Naive thymus-derived CD4-positive, alpha-beta T cell (primary cell): ENCODE data around the gene ELMO1. TPM values are rescaled to one million over a fixed set of nuclear protein-coding genes. Genes with fewer than 3 reads are reported as not detected.
A peak's percentile ranks its signal among the peaks of the same experiment; 100 is the strongest.

Experiments
- ATAC-seq: fragments of 150-1000 bp; cut with Tn5 transposase; 2 replicates; pipeline ENCODE4 v1.10.0; 2021; ENCODE audit warnings: mild to moderate bottlenecking, moderate library complexity
- CTCF ChIA-PET: fragments of 350-600 bp; sonication (Branson Sonifier 250); formaldehyde crosslinking; loops from one replicate; lab custom pipeline; 2021; ENCODE audit warnings: antibody characterized with exemption; lab: Charles Lee
- POLR2A ChIA-PET: fragments of 350-600 bp; sonication (Branson Sonifier 250); formaldehyde crosslinking; loops from one replicate; lab custom pipeline; 2021; ENCODE audit warnings: antibody characterized with exemption, inconsistent platforms; lab: Charles Lee
- DNase-seq, 9 donors: peaks; one replicate each; pipeline versions ENCODE4 v3.0.0 to v3.0.0-alpha.2; 2020 to 2022; ENCODE audit warnings: mixed read lengths in 1 of 9
- H3K27ac ChIP-seq: one replicate; pipeline ENCODE4 v1.7.0; 2013; ENCODE audit warnings: mild to moderate bottlenecking, low read depth, low read length, moderate library complexity
- H3K27me3 ChIP-seq, 2 donors: one replicate each; pipeline ENCODE4 v1.7.0; 2013; ENCODE audit warnings: low read length in 2 of 2, mild to moderate bottlenecking in 2 of 2, moderate library complexity in 2 of 2; ENCODE audit not compliant: control insufficient read depth in 2 of 2, insufficient read depth in 2 of 2
- H3K36me3 ChIP-seq, 3 experiments: 1 replicate in 2 of 3; 2 replicates in 1 of 3; pipeline ENCODE4 v1.7.0; 2013; ENCODE audit warnings: low read length in 3 of 3, mild to moderate bottlenecking in 3 of 3, moderate library complexity in 1 of 3; ENCODE audit not compliant: insufficient read depth in 3 of 3, control insufficient read depth in 2 of 3
- H3K4me1 ChIP-seq, 2 donors: one replicate each; pipeline ENCODE4 v1.7.0; 2013; ENCODE audit warnings: low read length in 2 of 2, mild to moderate bottlenecking in 2 of 2, moderate library complexity in 1 of 2; ENCODE audit not compliant: control insufficient read depth in 2 of 2, insufficient read depth in 2 of 2
- H3K4me3 ChIP-seq: 2 replicates; pipeline ENCODE4 v1.7.0; 2013; ENCODE audit warnings: mild to moderate bottlenecking, low read length
- H3K9me3 ChIP-seq, 3 experiments: 1 replicate in 2 of 3; 2 replicates in 1 of 3; pipeline ENCODE4 v1.7.0; 2013; ENCODE audit warnings: low read length in 3 of 3; ENCODE audit not compliant: control insufficient read depth in 2 of 3
- H3K27ac Mint-ChIP-seq, 9 donors: one replicate each; pipeline ENCODE4 v1.8.0; 2020 to 2022; ENCODE audit warnings: mixed read lengths in 9 of 9, mild to moderate bottlenecking in 8 of 9, moderate library complexity in 5 of 9, inconsistent platforms in 2 of 9
- H3K27me3 Mint-ChIP-seq, 5 donors: one replicate each; pipeline ENCODE4 v1.8.0; 2021 to 2022; ENCODE audit warnings: mixed read lengths in 5 of 5, mild to moderate bottlenecking in 1 of 5
- H3K36me3 Mint-ChIP-seq, 5 donors: one replicate each; pipeline ENCODE4 v1.8.0; 2020 to 2022; ENCODE audit warnings: mixed read lengths in 5 of 5, mild to moderate bottlenecking in 3 of 5, inconsistent platforms in 1 of 5
- H3K4me1 Mint-ChIP-seq, 7 donors: one replicate each; pipeline ENCODE4 v1.8.0; 2020 to 2022; ENCODE audit warnings: mixed read lengths in 7 of 7, mild to moderate bottlenecking in 3 of 7, inconsistent platforms in 1 of 7
- H3K4me3 Mint-ChIP-seq, 10 donors: one replicate each; pipeline ENCODE4 v1.8.0; 2020 to 2022; ENCODE audit warnings: mild to moderate bottlenecking in 10 of 10, mixed read lengths in 10 of 10, moderate library complexity in 6 of 10, inconsistent platforms in 2 of 10
- H3K9me3 Mint-ChIP-seq, 11 donors: one replicate each; pipeline ENCODE4 v1.8.0; 2020 to 2022; ENCODE audit warnings: mixed read lengths in 11 of 11, mild to moderate bottlenecking in 4 of 11, inconsistent platforms in 1 of 11, moderate library complexity in 1 of 11
- intact Hi-C, 2 donors: fragments of 100-400 bp; cut with micrococcal nuclease; formaldehyde crosslinking; loops; one replicate each; pipeline ENCODE4 v1.15.1; 2023
- polyA plus RNA-seq, 2 donors: library from polyadenylated mRNA; unstranded; fragments of 300-500 nt; fragmentation: Illumina TruSeq; gene quantifications; one replicate each; pipeline ENCODE4 v1.2.3, GENCODE V29; 2021
- total RNA-seq, 6 experiments: library from RNA in 5 of 6; stranded (reverse) in 5 of 6; gene quantifications; 1 replicate in 5 of 6; 2 replicates in 1 of 6; pipeline ENCODE4 v1.2.3 and lab custom pipeline; 2021 to 2026

Gene ELMO1
- total and polyA plus RNA-seq, 7 experiments from 2014 or later: 63.6 to 160 (median 124) TPM

DNA sequence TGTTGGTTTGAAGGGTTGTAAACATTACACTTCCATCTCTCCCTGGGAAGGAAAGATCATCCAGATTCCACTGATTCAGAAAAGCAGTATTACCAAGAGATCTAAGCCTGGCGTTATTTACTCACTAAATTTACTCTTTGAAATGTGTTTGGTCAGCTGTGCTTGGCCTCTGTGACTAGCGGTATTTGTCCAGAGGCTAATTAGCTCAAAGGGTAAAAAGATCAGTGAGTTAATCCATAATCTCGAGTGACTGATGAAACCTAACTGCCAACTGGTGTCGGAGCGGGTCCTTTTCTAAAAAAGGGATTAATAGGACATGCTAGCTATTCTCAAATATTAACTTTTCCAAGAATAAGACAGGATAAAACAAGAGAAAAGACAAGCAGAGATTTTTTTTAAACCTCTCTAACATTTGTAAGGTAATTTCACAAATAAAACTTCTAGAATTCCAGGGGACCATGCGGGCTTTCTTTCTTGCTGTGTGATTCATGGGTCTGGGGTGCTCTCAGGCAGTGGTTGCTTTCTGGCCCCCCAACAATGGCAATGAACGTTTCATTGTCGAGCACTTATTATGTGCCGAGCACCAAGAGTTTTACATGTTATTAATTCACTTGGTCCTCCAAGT is 477.0 kb downstream of the ELMO1 start:
- POLR2A ChIA-PET: no interaction called here
- peaks cover 7 to 18% of the 10 kb centered on the region in 2 donors for H3K4me1 ChIP-seq

DNA sequence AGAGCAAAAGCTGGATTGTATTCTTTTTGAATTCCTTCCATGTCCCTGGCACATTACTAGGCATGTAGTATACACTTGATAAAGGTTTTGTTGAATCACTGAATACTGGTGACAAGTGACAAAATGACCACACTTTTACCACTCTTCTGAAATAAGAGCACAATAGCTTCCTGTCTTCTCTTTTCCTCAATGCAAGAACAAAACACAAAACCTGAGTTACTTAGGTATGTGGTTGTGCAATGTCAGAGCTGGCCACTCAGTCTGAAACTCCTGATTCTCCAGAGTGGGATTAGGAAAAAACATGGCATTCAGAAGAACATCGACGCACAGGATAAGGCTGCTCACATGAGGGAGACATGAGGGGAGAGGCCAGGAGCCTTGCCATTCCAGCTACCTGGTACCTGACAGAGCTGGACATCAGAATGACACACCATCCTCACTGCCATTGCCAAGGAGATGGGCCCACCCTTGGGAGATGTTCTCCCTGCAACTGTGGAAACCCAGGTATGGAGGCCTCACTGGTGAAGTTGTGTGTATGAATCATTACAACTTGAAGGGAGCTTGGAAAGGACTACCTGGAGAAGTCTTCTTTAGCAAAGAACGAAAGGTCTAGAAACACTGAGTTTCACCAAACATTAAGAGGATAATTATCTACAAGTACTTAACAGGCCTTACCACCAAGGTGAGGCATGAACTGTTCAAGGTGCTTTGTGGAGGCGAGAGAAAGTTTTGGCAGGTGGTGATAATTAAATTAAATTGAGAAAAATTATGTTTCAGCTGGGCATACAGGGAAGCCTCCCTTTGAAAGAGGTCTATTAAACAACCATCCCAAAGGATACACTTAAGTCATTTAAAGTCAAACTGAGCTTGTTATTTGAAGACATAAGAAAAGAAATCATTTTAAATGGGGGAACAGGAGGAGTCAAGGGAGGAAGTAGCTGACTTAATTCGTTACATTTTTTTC is 477.8 kb downstream of the ELMO1 start:
- intact Hi-C loops: no loop called here
- Histone ChIP-seq H3K27me3 (no peaks in the 10 kb centered on the region), H3K27ac (no peak overlapping the region), H3K36me3 (peaks cover 0 to 7% (median 0%) of the 10 kb centered on the region in 3 experiments), H3K4me1 (peaks cover 7 to 18% of the 10 kb centered on the region in 2 donors), H3K9me3 (no peaks in the 10 kb centered on the region), H3K4me3 (no peak overlapping the region)
- ChIA-PET CTCF (interaction anchor here (1.5 kb wide), 1 partner anchor 9 kb away, joined by 4 read pairs; no protein-coding TSS in a partner anchor), POLR2A (interaction anchor here (0.6 kb wide), 1 partner anchor 20 kb away, joined by 3 read pairs; no protein-coding TSS in a partner anchor)
- ATAC-seq (no peak), DNase-seq (no peak)
- Mint-ChIP-seq H3K27me3 (no peaks in the 10 kb centered on the region), H3K27ac (peak overlapping the region in 6 of 9 donors; percentile 5 to 54 (median 28)), H3K36me3 (peaks cover 6 to 57% (median 45%) of the 10 kb centered on the region in 5 donors), H3K9me3 (peaks cover 0 to 15% (median 1%) of the 10 kb centered on the region in 11 donors), H3K4me1 (peaks cover 24 to 58% (median 42%) of the 10 kb centered on the region in 7 donors), H3K4me3 (peak overlapping the region in 4 of 10 donors; percentile 3 to 17 (median 14))

More for the DNA sequence above, 477.0 kb downstream of the ELMO1 start:
- Histone ChIP-seq H3K9me3 (no peaks in the 10 kb centered on the region), H3K4me3 (no peak overlapping the region), H3K27me3 (no peaks in the 10 kb centered on the region), H3K36me3 (peaks cover 0 to 7% (median 0%) of the 10 kb centered on the region in 3 experiments), H3K27ac (no peak overlapping the region)
- CTCF ChIA-PET: interaction anchor here (1.5 kb wide), 1 partner anchor 8 kb away, joined by 4 read pairs; no protein-coding TSS in a partner anchor
- intact Hi-C loops: no loop called here
- H3K36me3 Mint-ChIP-seq: peaks cover 6 to 56% (median 43%) of the 10 kb centered on the region in 5 donors
- H3K4me3 Mint-ChIP-seq: peak overlapping the region in 1 of 10 donors; percentile 3
- H3K27ac Mint-ChIP-seq: peak overlapping the region in 4 of 9 donors; percentile 1 to 43 (median 20)
- no peak for DNase-seq
- H3K9me3 Mint-ChIP-seq: peaks cover 0 to 11% (median 1%) of the 10 kb centered on the region in 11 donors
- ATAC-seq: no peak
- no peaks in the 10 kb centered on the region for H3K27me3 Mint-ChIP-seq
- peaks cover 24 to 52% (median 45%) of the 10 kb centered on the region in 7 donors for H3K4me1 Mint-ChIP-seq

DNA sequence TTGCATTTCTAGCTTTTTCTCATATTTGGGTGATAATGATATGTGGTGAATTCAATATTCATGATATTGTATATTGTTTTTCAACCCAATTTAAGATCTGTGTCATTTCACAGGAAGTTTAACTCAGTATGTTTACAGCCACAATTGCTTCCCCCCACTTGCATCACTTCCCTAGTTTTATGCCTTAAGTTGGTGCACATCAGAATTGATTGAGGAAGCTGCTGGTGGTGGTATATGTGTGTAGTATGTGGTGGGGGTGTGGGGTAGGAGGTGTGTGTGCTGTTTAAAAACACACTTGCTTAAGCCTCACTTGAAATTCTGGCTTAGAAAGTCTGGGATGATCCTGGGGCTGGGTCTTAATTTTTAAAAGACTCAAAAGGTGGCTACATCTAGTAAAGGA is 479.3 kb downstream of the ELMO1 start:
- Mint-ChIP-seq H3K9me3 (peaks cover 0 to 20% (median 3%) of the 10 kb centered on the region in 11 donors), H3K36me3 (peaks cover 12 to 61% (median 47%) of the 10 kb centered on the region in 5 donors), H3K4me3 (peak overlapping the region in 3 of 10 donors; percentile 29 to 51 (median 36)), H3K4me1 (peaks cover 33 to 65% (median 51%) of the 10 kb centered on the region in 7 donors), H3K27ac (peak overlapping the region in 5 of 9 donors; percentile 12 to 48 (median 34)), H3K27me3 (no peaks in the 10 kb centered on the region)
- Histone ChIP-seq H3K36me3 (peaks cover 0 to 7% (median 0%) of the 10 kb centered on the region in 3 experiments), H3K4me3 (no peak overlapping the region), H3K4me1 (peaks cover 7 to 18% of the 10 kb centered on the region in 2 donors), H3K27me3 (no peaks in the 10 kb centered on the region), H3K9me3 (no peaks in the 10 kb centered on the region), H3K27ac (no peak overlapping the region)
- ChIA-PET CTCF (no interaction called here), POLR2A (no interaction called here)
- intact Hi-C loops: no loop called here
- ATAC-seq (peak; percentile 80), DNase-seq (peak in 4 of 9 donors; percentile 17 to 48 (median 28))

DNA sequence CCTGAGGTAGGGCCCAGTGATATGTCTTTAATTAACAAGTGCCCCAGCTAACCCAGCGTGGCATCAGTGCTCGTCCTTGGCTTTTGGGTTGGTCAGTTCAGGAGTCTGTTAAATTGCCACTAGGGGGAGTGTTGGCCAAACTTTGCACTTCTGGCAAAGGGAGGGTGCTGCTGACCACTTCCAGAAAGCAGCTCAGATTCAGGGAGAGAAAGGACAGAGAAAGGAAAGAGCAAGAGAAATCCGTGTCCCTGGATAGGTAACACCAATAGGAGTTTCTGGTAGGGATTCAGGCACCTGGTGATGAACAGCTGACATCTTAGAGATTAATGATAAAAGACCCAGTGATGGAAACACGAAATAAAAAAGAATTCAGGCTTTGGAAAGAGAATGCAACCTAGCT is 481.3 kb downstream of the ELMO1 start:
- Histone ChIP-seq H3K4me1 (peaks cover 7 to 18% of the 10 kb centered on the region in 2 donors), H3K36me3 (no peaks in the 10 kb centered on the region), H3K9me3 (no peaks in the 10 kb centered on the region), H3K4me3 (no peak overlapping the region), H3K27ac (no peak overlapping the region), H3K27me3 (no peaks in the 10 kb centered on the region)
- intact Hi-C loops: no loop called here
- no peaks in the 10 kb centered on the region for H3K27me3 Mint-ChIP-seq
- peak; percentile 42 for ATAC-seq
- H3K27ac Mint-ChIP-seq: peak overlapping the region in 1 of 9 donors; percentile 30
- H3K4me3 Mint-ChIP-seq: no peak overlapping the region
- H3K9me3 Mint-ChIP-seq: peaks cover 0 to 20% (median 3%) of the 10 kb centered on the region in 11 donors
- H3K36me3 Mint-ChIP-seq: peaks cover 17 to 65% (median 50%) of the 10 kb centered on the region in 5 donors
- DNase-seq: no peak
- POLR2A ChIA-PET: no interaction called here
- peaks cover 36 to 74% (median 49%) of the 10 kb centered on the region in 7 donors for H3K4me1 Mint-ChIP-seq
- CTCF ChIA-PET: interaction anchor here (0.9 to 1.1 kb wide), 2 partner anchors 42 to 233 kb away, joined by 3 read pairs; no protein-coding TSS in a partner anchor

DNA sequence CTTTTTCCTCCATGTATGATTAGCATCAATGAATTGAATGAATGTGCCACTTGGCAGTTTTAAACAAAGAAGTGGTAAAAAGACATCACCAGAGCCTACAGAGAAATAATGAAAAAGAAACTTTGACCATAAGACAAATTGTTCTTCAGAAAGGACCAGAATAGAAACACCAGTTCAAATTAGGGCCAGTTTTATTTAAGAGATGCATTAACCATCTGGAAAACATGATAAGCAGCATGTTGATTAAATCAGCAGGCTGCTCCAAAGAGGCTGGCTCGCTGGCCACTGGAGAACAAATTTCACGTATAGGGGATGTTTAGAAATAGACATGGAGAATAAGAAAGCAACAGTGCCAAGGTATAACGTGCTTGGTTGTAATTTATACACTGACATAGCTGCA is 482.0 kb downstream of the ELMO1 start:
- no peaks in the 10 kb centered on the region for H3K9me3 ChIP-seq
- DNase-seq: no peak
- H3K4me1 ChIP-seq: peaks cover 7 to 18% of the 10 kb centered on the region in 2 donors
- H3K27me3 ChIP-seq: no peaks in the 10 kb centered on the region
- H3K36me3 Mint-ChIP-seq: peaks cover 21 to 64% (median 53%) of the 10 kb centered on the region in 5 donors
- no peak for ATAC-seq
- intact Hi-C loops: no loop called here
- no peak overlapping the region for H3K4me3 Mint-ChIP-seq
- POLR2A ChIA-PET: no interaction called here
- H3K27ac Mint-ChIP-seq: no peak overlapping the region
- peaks cover 0 to 20% (median 3%) of the 10 kb centered on the region in 11 donors for H3K9me3 Mint-ChIP-seq
- no peak overlapping the region for H3K27ac ChIP-seq
- H3K4me1 Mint-ChIP-seq: peaks cover 39 to 72% (median 56%) of the 10 kb centered on the region in 7 donors
- H3K36me3 ChIP-seq: no peaks in the 10 kb centered on the region
- no peak overlapping the region for H3K4me3 ChIP-seq
- CTCF ChIA-PET: interaction anchor here (0.9 kb wide), 1 partner anchor 42 kb away, joined by 3 read pairs; no protein-coding TSS in a partner anchor
- H3K27me3 Mint-ChIP-seq: no peaks in the 10 kb centered on the region

DNA sequence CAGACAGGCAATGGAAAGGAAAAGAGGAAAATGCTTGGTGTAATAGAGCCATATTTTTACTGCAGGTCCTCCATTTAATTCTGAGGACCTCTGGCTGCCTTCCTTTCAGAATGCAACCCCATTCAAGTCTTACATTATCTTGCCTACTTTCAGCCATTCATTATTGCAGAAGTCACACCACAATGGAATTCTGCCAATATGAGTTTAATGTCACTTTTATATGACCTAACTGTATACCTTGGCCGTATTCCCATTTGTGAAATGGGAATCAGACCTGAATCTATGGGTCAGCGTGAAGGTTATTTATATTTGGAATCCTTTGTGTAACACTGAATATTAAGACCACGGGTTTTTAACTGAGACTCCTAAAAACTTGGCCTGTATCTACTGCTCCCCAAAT is 482.6 kb downstream of the ELMO1 start:
- Mint-ChIP-seq H3K27me3 (no peaks in the 10 kb centered on the region), H3K36me3 (peaks cover 15 to 59% (median 49%) of the 10 kb centered on the region in 5 donors), H3K4me1 (peaks cover 33 to 66% (median 52%) of the 10 kb centered on the region in 7 donors), H3K27ac (no peak overlapping the region), H3K4me3 (no peak overlapping the region), H3K9me3 (peaks cover 0 to 21% (median 3%) of the 10 kb centered on the region in 11 donors)
- DNase-seq (no peak), ATAC-seq (no peak)
- H3K9me3 ChIP-seq: no peaks in the 10 kb centered on the region
- H3K4me1 ChIP-seq: peaks cover 5 to 16% of the 10 kb centered on the region in 2 donors
- ChIA-PET POLR2A (no interaction called here), CTCF (no interaction called here)
- H3K27ac ChIP-seq: no peak overlapping the region
- H3K27me3 ChIP-seq: no peaks in the 10 kb centered on the region
- no peak overlapping the region for H3K4me3 ChIP-seq
- intact Hi-C loops: no loop called here
- H3K36me3 ChIP-seq: no peaks in the 10 kb centered on the region
